Mesothelial cell of epicardium (in vitro differentiated cells): ENCODE data around the gene URGCP. TPM values are rescaled to one million over a fixed set of nuclear protein-coding genes. Genes with fewer than 3 reads are reported as not detected.

Experiments
- DNase-seq, 2 experiments: peaks; one replicate each; pipeline ENCODE4 v3.0.0; 2021; ENCODE audit warnings: low spot score in 2 of 2; ENCODE audit not compliant: unreplicated experiment in 2 of 2
- H3K27ac Mint-ChIP-seq: 2 replicates; pipeline ENCODE4 v1.8.0; 2021; ENCODE audit warnings: mixed read lengths
- H3K27me3 Mint-ChIP-seq: 2 replicates; pipeline ENCODE4 v1.8.0; 2021; ENCODE audit warnings: low read depth, mixed read lengths
- H3K36me3 Mint-ChIP-seq: 2 replicates; pipeline ENCODE4 v1.8.0; 2021; ENCODE audit warnings: mixed read lengths
- H3K4me1 Mint-ChIP-seq: 2 replicates; pipeline ENCODE4 v1.8.0; 2021; ENCODE audit warnings: mixed read lengths
- H3K4me3 Mint-ChIP-seq: 2 replicates; pipeline ENCODE4 v1.8.0; 2021; ENCODE audit warnings: mild to moderate bottlenecking, moderate library complexity, mixed read lengths
- H3K9me3 Mint-ChIP-seq: 2 replicates; pipeline ENCODE4 v1.8.0; 2021; ENCODE audit warnings: mixed read lengths
- CTCF ChIP-seq: fragments of 200-600 bp; sonication (generic); IDR thresholded peaks from one replicate; pipeline ENCODE4 v1.5.0; 2021; ENCODE audit warnings: antibody characterized with exemption; ENCODE audit not compliant: unreplicated experiment
- total RNA-seq: library from RNA; stranded (reverse); gene quantifications from 3 replicates; pipeline ENCODE4 v1.2.1, GENCODE V29; 2021

The URGCP gene
- total RNA-seq, 1 donor from 2014 or later = 36.8 TPM

- H3K36me3 Mint-ChIP-seq = peaks cover 11% of the 10 kb centered on the region
- H3K27ac Mint-ChIP-seq = no peak overlapping the region
- no peak overlapping the region for H3K4me3 Mint-ChIP-seq
- no peaks in the 10 kb centered on the region for H3K27me3 Mint-ChIP-seq
- H3K4me1 Mint-ChIP-seq = no peaks in the 10 kb centered on the region
- no peaks in the 10 kb centered on the region for H3K9me3 Mint-ChIP-seq
- no peak for DNase-seq
- TF ChIP-seq CTCF = no peak
Measured at GRCh38 chr7:43944286-43944685, 37.9 kb upstream of the URGCP start.

- no peaks in the 10 kb centered on the region for H3K27me3 Mint-ChIP-seq
- DNase-seq = no peak
- no peak overlapping the region for H3K4me3 Mint-ChIP-seq
- no peak overlapping the region for H3K27ac Mint-ChIP-seq
- no peak for TF ChIP-seq CTCF
- no peaks in the 10 kb centered on the region for H3K4me1 Mint-ChIP-seq
- H3K36me3 Mint-ChIP-seq = peaks cover 11% of the 10 kb centered on the region
- H3K9me3 Mint-ChIP-seq = no peaks in the 10 kb centered on the region
Measured at GRCh38 chr7:43943417-43944187, 37.2 kb upstream of the URGCP start.

GRCh38 chr7:43942997-43943396 lies 36.6 kb upstream of the URGCP start:
- DNase-seq = no peak
- H3K27ac Mint-ChIP-seq = no peak overlapping the region
- TF ChIP-seq CTCF = no peak
- no peaks in the 10 kb centered on the region for H3K27me3 Mint-ChIP-seq
- H3K9me3 Mint-ChIP-seq = no peaks in the 10 kb centered on the region
- no peak overlapping the region for H3K4me3 Mint-ChIP-seq
- H3K36me3 Mint-ChIP-seq = peaks cover 9% of the 10 kb centered on the region
- H3K4me1 Mint-ChIP-seq = no peaks in the 10 kb centered on the region

- Mint-ChIP-seq H3K9me3 (no peaks in the 10 kb centered on the region), H3K4me1 (no peaks in the 10 kb centered on the region), H3K4me3 (no peak overlapping the region), H3K27ac (no peak overlapping the region), H3K36me3 (peaks cover 1% of the 10 kb centered on the region), H3K27me3 (no peaks in the 10 kb centered on the region)
- no peak for TF ChIP-seq CTCF
- no peak for DNase-seq
Measured at GRCh38 chr7:43942250-43942649, 35.9 kb upstream of the URGCP start.

GRCh38 chr7:43938892-43939482 lies 32.6 kb upstream of the URGCP start:
- no peak for DNase-seq
- Mint-ChIP-seq H3K9me3 (no peaks in the 10 kb centered on the region), H3K36me3 (no peaks in the 10 kb centered on the region), H3K4me1 (no peaks in the 10 kb centered on the region), H3K27ac (no peak overlapping the region), H3K27me3 (no peaks in the 10 kb centered on the region), H3K4me3 (no peak overlapping the region)
- no peak for TF ChIP-seq CTCF
